BE2C (cell line): Measurements from ENCODE around the gene TNIP3.

Source experiments
- DNase-seq: peaks from one replicate; pipeline ENCODE4 v3.0.0-alpha.2; 2020
- H3K27me3 ChIP-seq: fragments of 250-450 bp; sonication (Bioruptor Pico); 2 replicates; pipeline ENCODE4 v1.5.1; 2020; ENCODE audit warnings: mild to moderate bottlenecking
- H3K36me3 ChIP-seq: fragments of 250-450 bp; sonication (Bioruptor Pico); 2 replicates; pipeline ENCODE4 v1.5.1; 2020; ENCODE audit warnings: mild to moderate bottlenecking
- H3K4me1 ChIP-seq: fragments of 250-450 bp; sonication (Bioruptor Pico); 2 replicates; pipeline ENCODE4 v1.5.1; 2020
- H3K4me3 ChIP-seq: 2 replicates; pipeline ENCODE4 v1.5.1; 2011; ENCODE audit warnings: low read depth, low read length
- H3K9me3 ChIP-seq: fragments of 250-450 bp; sonication (Bioruptor Pico); 2 replicates; pipeline ENCODE4 v1.5.1; 2020
- CTCF ChIP-seq: IDR thresholded peaks from 2 replicates; pipeline ENCODE4 v1.5.1; 2012; ENCODE audit warnings: mild to moderate bottlenecking, low read depth, low read length

The TNIP3 gene

GRCh38 chr4:121138039-121138825 is 25.9 kb downstream of the TNIP3 start:
- Histone ChIP-seq H3K4me1 (no peaks in the 10 kb centered on the region), H3K4me3 (no peak overlapping the region), H3K36me3 (no peaks in the 10 kb centered on the region), H3K9me3 (no peaks in the 10 kb centered on the region), H3K27me3 (0 out of 2 replicates have a peak, but pooled peaks cover 2% of the 10 kb centered on the region)
- no peak for DNase-seq
- TF ChIP-seq CTCF: no peak

GRCh38 chr4:121130326-121130660 is 33.8 kb downstream of the TNIP3 start:
- H3K27me3 ChIP-seq: 0 out of 2 replicates have a peak, but pooled peaks cover 2% of the 10 kb centered on the region
- peaks cover 14% of the 10 kb centered on the region for H3K4me1 ChIP-seq
- no peak for DNase-seq
- TF ChIP-seq CTCF: no peak
- no peak overlapping the region for H3K4me3 ChIP-seq
- H3K9me3 ChIP-seq: no peaks in the 10 kb centered on the region
- no peaks in the 10 kb centered on the region for H3K36me3 ChIP-seq

- Histone ChIP-seq H3K4me1 (peaks cover 14% of the 10 kb centered on the region), H3K9me3 (no peaks in the 10 kb centered on the region), H3K36me3 (no peaks in the 10 kb centered on the region), H3K4me3 (no peak overlapping the region), H3K27me3 (0 out of 2 replicates have a peak, but pooled peaks cover 2% of the 10 kb centered on the region)
- TF ChIP-seq CTCF: no peak
- DNase-seq: no peak
Measured at GRCh38 chr4:121129606-121130325, 34.4 kb downstream of the TNIP3 start.

GRCh38 chr4:121127100-121127499 is 37.0 kb downstream of the TNIP3 start:
- no peak for DNase-seq
- H3K27me3 ChIP-seq: no peaks in the 10 kb centered on the region
- no peaks in the 10 kb centered on the region for H3K9me3 ChIP-seq
- H3K36me3 ChIP-seq: no peaks in the 10 kb centered on the region
- peaks cover 14% of the 10 kb centered on the region for H3K4me1 ChIP-seq
- no peak for TF ChIP-seq CTCF
- H3K4me3 ChIP-seq: no peak overlapping the region

- DNase-seq: peak; percentile 56
- no peak for TF ChIP-seq CTCF
- no peaks in the 10 kb centered on the region for H3K9me3 ChIP-seq
- H3K4me1 ChIP-seq: peaks cover 14% of the 10 kb centered on the region
- H3K4me3 ChIP-seq: no peak overlapping the region
- no peaks in the 10 kb centered on the region for H3K36me3 ChIP-seq
- H3K27me3 ChIP-seq: no peaks in the 10 kb centered on the region
Measured at GRCh38 chr4:121126449-121127006, 37.6 kb downstream of the TNIP3 start.

GRCh38 chr4:121125498-121125885 is 38.6 kb downstream of the TNIP3 start:
- peaks cover 14% of the 10 kb centered on the region for H3K4me1 ChIP-seq
- TF ChIP-seq CTCF: no peak
- H3K36me3 ChIP-seq: no peaks in the 10 kb centered on the region
- H3K9me3 ChIP-seq: no peaks in the 10 kb centered on the region
- H3K4me3 ChIP-seq: no peak overlapping the region
- DNase-seq: no peak
- no peaks in the 10 kb centered on the region for H3K27me3 ChIP-seq
